ENCODE measurements around the gene MYOZ2. TPM values are rescaled to one million over a fixed set of nuclear protein-coding genes. Genes with fewer than 3 reads are reported as not detected.
"Not testable (repeated sequence)": the region's sequence is repeated elsewhere in the genome, so short reads cannot be mapped to it uniquely, and the experiment has no call there.

Gene MYOZ2
- total RNA-seq, 2 donors from 2014 or later = 678 to 770 TPM

DNA sequence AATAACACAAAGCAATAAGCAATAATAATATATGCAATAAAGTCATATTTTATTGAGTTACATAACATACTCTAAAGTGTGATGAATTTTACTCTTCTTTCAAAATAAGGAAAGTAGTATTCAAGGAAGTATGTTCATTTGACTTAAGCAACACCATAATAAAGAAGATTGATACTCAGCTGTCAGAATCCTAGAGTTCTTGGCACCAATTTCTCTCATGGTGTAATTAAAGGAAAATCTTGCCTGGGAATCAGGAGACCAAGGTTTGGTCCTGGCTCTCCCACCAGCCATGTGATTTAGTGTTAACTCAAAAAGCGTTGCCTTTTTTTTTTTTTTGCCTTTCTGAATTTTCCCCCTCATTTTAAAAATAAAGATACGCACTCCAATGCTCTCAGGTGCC lies 17.1 kb downstream of the MYOZ2 start:
- TF ChIP-seq, protein P1, sequence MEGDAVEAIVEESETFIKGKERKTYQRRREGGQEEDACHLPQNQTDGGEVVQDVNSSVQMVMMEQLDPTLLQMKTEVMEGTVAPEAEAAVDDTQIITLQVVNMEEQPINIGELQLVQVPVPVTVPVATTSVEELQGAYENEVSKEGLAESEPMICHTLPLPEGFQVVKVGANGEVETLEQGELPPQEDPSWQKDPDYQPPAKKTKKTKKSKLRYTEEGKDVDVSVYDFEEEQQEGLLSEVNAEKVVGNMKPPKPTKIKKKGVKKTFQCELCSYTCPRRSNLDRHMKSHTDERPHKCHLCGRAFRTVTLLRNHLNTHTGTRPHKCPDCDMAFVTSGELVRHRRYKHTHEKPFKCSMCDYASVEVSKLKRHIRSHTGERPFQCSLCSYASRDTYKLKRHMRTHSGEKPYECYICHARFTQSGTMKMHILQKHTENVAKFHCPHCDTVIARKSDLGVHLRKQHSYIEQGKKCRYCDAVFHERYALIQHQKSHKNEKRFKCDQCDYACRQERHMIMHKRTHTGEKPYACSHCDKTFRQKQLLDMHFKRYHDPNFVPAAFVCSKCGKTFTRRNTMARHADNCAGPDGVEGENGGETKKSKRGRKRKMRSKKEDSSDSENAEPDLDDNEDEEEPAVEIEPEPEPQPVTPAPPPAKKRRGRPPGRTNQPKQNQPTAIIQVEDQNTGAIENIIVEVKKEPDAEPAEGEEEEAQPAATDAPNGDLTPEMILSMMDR (IDR thresholded peaks at IDR 0.05) = no peak
- Histone ChIP-seq H3K36me3 (peaks cover 42% of the 10 kb centered on the region), H3K27ac (peak overlapping the region in 1 of 2 donors; percentile 79), H3K27me3 (no peaks in the 10 kb centered on the region), H3K4me1 (peaks cover 0 to 31% of the 10 kb centered on the region in 2 donors), H3K9me3 (no peaks in the 10 kb centered on the region), H3K4me3 (no peak overlapping the region)
- no peak for DNase-seq (ENCODE audit: low spot score)

DNA sequence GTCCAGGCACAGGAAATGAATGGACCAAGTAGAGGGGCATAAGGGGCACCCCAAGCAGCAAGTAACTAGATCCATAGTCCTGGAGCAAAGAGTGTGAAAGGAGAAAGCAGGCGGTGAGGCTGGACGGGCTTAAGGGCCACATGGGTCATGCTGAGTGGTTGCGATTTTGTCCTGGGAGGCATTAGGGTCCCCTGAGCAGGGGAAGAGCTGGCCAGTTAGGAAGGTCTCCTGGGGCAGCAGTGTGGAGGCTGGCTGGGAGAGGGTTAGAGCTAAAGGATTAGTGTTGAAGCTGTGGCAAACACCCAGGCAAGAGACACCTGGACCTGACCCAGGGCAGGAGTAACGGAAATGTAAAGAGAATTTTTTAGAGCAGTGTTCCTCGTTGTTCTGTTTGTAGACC lies 26.5 kb downstream of the MYOZ2 start:
- Histone ChIP-seq H3K9me3 (no peaks in the 10 kb centered on the region), H3K27me3 (no peaks in the 10 kb centered on the region), H3K4me3 (no peak overlapping the region), H3K4me1 (peaks cover 0 to 7% of the 10 kb centered on the region in 2 donors), H3K36me3 (peaks cover 60% of the 10 kb centered on the region), H3K27ac (no peak overlapping the region)
- TF ChIP-seq, protein P1 (IDR thresholded peaks at IDR 0.05) = no peak
- DNase-seq (ENCODE audit: low spot score) = no peak

DNA sequence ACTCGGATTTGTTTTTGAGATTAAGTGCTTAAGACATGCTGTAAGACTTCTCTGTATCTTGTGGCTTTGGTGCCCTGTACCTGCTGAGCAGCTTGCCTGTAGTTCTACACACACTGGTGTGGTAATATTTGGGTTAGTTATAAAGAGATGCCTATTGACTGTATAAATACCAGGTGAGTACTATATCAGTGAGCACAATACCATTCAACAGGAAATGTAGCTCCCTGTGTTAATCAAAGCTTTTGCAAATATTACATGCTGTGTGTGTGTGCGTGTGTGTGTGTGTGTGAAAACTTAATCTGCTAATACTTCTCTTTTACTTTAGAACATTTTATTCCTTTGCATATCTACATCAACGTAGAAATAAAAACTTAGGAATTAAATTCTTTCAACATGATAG lies 30.1 kb downstream of the MYOZ2 start:
- peaks cover 56% of the 10 kb centered on the region for H3K36me3 ChIP-seq
- H3K9me3 ChIP-seq = no peaks in the 10 kb centered on the region
- no peak for DNase-seq (ENCODE audit: low spot score)
- TF ChIP-seq, protein P1 (IDR thresholded peaks at IDR 0.05) = no peak
- no peak overlapping the region for H3K27ac ChIP-seq
- no peaks in the 10 kb centered on the region for H3K27me3 ChIP-seq
- H3K4me3 ChIP-seq = no peak overlapping the region
- H3K4me1 ChIP-seq = no peaks in the 10 kb centered on the region

DNA sequence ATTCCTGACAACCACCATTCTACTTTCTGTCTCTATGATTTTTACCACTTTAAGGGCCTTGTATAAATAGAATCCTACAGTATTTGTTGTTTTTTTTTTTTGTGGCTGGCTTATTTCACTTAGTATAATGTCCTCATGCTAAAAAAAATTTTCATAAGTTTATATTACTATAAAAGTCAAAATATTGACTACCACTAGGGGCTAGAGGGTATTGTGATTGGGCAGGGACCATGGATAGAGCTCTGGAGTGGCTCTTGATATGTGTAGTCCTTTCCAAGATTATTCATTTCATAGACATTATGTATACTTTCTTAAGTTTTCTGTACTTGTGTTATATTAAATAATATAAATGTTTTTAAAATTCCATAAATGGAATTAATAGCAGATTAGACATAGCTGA lies 34.6 kb downstream of the MYOZ2 start:
- Histone ChIP-seq H3K4me3 (no peak overlapping the region), H3K27me3 (no peaks in the 10 kb centered on the region), H3K4me1 (no peaks in the 10 kb centered on the region), H3K27ac (no peak overlapping the region), H3K36me3 (peaks cover 44% of the 10 kb centered on the region), H3K9me3 (no peaks in the 10 kb centered on the region)
- no peak for DNase-seq (ENCODE audit: low spot score)
- TF ChIP-seq, protein P1 (IDR thresholded peaks at IDR 0.05) = no peak

DNA sequence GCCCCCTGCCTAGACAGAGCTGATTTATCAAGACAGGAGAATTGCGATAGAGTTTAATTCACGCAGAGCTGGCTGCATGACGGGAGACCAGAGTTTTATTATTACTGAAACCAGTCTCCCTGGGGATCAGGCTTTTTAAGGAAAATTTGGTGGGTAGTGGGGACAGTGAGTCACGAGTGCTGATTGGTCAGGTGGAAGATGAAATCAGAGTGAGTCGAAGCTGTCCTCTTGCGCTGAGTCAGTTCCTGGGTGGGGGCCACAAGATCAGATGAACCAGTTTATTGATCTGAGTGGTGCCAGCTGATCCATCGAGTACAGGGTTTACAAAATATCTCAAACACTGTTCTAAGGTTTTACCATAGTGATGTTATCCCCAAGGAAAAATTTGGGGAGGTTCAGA lies 36.6 kb downstream of the MYOZ2 start:
- DNase-seq (ENCODE audit: low spot score) = no peak
- peaks cover 44% of the 10 kb centered on the region for H3K36me3 ChIP-seq
- no peak overlapping the region for H3K4me3 ChIP-seq
- no peak overlapping the region for H3K27ac ChIP-seq
- H3K9me3 ChIP-seq = no peaks in the 10 kb centered on the region
- TF ChIP-seq, protein P1 (IDR thresholded peaks at IDR 0.05) = no peak
- H3K27me3 ChIP-seq = no peaks in the 10 kb centered on the region
- no peaks in the 10 kb centered on the region for H3K4me1 ChIP-seq

DNA sequence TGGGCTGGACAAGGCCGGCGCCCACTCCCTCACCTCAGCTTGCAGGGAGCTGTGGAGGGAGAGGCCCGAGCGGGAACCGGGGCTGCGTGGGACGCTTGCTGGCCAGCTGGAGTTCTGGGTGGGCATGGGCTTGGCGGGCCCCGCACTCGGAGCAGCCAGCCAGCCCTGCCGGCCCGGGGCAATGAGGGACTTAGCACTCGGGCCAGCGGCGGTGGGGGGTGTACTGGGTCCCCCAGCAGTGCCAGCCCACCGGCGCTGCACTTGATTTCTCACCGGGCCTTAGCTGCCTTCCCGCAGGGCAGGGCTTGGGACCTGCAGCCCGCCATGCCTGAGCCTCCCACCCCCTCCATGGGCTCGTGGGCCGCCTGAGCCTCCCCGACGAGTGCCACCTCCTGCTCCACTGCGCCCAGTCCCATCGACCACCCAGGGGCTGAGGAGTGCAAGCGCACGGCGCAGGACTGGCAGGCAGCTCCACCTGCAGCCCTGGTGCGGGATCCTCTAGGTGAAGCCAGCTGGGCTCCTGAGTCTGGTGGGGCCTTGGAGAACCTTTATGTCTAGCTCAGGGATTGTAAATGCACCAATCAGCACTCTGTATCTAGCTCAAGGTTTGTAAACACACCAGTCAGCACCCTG lies 38.2 kb downstream of the MYOZ2 start:
- not testable (repeated sequence) for DNase-seq (ENCODE audit: low spot score); H3K27ac ChIP-seq; H3K9me3 ChIP-seq; H3K4me3 ChIP-seq; H3K27me3 ChIP-seq; H3K4me1 ChIP-seq
- peaks cover 40% of the 10 kb centered on the region for H3K36me3 ChIP-seq
